Measurements from ENCODE around the gene SRC. TPM values are rescaled to one million over a fixed set of nuclear protein-coding genes. Genes with fewer than 3 reads are reported as not detected.

SRC gene
- total RNA-seq, 1 donor from 2014 or later, result 20.8 TPM

DNA sequence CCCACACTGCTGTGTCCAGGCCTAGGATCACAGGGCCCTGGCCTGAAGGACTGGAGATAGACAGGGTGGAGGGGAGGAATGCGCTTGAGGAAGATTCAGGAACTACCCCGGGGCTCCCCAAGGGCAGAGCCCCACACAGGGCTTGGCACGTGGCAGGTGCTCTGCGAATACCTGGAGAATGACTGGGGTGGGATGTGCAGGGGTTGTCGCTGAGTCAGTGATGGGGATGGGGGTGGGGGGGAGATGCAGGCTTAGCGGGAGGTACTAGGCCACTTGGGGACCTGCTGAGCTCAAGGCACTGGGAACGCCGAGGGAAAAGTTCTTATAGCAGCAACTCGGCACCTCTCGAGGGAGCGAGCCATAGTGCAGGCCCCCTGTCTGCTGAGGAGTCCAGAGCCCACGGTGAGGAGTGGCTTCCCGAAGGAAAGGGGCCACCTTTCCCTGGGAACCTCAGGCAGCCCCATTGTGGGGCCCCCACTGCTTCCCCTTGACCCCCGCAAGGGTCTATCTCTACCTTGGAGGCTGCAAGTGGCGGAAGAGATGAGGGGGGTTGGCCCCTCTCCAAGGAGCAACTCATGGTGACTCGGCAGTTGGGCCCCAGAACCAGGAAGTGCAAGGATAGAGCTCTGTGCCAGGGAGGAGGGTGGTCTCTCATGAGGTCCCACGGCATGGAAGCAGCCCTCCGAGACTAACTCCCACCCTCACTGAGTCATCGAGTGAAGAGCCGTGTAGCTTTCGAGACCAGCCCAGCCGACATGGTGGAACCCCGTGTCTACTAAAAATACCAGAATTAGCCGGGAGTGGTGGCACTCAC, 33.1 kb downstream of the SRC start:
- no peak for FAIRE-seq

DNA sequence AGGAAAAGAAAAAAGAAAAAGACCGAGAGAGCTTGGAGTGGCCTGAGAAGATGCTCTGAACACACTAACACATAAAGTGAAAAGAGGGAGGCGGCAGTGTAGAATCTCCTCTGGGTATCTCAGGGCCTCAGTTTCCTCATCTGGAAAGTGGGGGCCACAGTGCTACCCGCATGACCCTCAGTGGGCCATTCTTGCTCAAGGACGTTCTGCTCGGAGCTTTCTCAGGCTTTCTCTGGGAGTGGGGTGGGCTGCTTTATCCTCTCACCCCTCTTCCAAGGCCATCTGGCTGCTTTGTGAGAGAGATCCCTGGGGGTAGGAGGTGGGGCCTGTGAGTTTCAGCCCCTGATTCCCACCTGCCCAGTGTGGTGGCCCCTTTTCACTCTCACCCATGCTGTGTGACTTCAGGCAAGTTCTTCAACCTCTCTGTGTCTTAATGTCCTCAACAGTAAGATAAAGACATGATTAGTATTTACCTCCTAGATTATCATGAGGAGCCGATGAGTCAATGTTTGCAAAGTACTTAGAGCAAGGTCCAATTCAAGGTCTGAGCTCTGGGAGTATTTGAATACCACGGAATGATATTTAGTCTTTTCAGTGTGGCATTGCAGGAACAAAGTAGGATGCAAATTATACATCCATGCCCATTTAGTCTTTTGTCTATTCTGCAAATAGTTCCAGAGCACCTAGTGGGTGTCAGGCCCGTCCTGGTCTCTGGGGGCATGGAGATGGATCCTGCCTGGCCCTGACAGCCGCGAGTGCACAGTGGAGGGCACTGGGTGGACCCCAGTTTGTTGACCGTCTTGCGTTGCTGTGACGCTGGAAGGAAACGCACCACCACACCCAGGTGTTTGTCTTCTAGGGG, 34.3 kb downstream of the SRC start:
- DNase-seq (ENCODE audit: low spot score in 2 of 2) (no peak), FAIRE-seq (no peak)

More for the DNA sequence above, 33.1 kb downstream of the SRC start:
- DNase-seq (ENCODE audit: low spot score in 2 of 2), result no peak

DNA sequence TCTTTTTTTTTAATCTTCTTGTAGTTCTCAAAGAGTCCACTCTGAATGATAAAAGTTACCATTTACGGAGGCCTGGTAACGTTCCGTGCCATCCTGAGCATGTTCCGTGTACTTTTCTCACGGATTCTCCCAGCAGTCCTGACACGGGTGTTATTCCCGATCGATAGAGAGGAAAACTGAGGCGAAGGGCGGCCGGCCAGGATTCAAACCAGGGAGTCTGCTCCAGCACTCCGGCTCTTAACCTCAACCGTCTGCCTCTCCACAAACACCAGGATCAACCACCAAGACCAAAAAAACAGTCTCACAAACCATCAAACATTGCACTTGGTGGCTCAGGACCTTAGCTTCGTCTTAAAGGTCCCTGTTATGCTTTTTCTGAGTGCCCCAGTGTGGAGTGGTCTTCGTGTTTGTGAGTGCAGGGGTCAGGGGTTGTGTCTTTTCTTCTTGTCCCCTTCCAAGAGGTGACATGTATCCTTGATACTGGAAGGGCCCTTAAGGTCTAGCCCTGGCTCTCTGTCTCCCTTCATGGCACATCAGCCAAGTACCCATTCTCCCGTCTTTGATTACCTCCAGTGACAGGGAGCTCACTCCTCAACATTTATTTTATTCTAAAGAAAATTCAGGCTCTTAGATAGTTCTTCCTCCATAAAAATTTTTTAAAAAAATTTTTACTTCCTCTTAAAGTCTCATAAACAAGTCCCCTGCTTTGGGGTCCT, 35.1 kb downstream of the SRC start:
- FAIRE-seq (no peak), DNase-seq (ENCODE audit: low spot score in 2 of 2) (no peak)

DNA sequence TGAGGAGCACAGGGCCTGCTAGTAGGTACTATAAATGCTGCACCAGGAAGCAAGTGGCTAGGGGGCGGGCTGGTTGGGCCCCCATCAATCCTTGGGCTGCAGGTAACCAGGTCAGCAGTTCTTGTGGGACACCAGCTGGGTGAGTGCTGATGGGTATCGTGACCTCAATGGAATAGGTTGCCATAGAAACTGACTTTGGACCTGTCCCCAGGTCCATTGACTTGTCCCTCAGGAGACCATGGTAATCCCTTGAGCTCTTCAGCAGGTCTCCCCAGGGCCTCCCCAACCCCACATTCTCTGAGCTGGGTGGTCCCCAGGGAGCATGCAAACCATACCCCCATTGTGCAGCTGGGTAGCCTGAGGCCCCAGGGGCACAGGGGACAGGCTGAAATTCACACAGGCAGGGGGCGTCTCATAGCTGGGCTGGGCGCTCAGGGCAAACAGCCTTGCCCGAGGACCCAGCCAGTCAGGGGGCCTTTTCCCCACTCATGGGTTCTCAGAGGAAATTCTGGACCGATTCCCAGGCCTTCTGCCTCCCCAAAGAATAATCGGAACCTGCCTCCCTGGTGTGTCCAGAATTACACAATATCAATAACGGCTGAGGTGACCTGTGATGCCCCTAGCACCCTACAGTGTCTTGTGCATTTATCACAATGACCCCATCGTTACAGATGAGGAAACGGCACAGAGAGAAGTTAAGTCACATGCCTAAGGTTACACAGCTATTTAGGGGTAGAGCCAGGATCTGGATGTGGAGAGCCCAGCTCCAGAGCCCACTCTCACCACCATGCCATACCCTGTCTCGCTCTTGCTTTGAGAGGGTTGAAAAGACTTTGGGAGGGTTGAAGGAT, 35.9 kb downstream of the SRC start:
- no peak for DNase-seq (ENCODE audit: low spot score in 2 of 2)
- no peak for FAIRE-seq

DNA sequence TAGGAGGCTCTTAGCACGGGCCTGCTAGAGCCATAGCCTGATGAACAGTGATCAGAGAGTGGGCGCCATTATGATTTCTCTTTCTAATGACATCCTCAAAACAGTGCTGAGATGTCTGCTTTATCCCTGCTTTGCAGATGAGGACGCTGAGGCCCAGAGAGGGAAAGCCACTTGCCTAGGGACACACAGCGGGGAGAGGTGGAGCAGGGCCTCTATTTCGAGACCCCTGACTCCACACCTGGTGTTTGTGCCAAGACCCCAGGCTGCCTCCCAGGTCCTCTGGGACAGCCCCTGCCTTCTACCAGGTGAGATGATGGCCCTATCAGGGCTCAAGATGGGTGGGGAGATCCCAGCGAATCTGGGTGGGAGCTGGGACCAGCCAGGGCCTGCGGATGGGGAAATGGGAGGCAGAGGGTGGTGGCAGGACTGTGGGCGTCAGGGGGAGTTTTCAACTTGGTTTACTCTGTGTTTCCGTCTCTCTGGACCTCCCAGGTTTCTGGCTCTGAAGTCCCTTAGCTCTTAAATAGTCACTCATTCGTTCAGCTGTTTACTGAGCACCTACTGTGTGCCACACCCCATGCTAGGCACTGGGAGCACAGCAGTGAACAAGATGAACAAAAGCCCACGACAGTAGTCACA, 36.7 kb downstream of the SRC start:
- DNase-seq (ENCODE audit: low spot score in 2 of 2) (no peak), FAIRE-seq (no peak)

DNA sequence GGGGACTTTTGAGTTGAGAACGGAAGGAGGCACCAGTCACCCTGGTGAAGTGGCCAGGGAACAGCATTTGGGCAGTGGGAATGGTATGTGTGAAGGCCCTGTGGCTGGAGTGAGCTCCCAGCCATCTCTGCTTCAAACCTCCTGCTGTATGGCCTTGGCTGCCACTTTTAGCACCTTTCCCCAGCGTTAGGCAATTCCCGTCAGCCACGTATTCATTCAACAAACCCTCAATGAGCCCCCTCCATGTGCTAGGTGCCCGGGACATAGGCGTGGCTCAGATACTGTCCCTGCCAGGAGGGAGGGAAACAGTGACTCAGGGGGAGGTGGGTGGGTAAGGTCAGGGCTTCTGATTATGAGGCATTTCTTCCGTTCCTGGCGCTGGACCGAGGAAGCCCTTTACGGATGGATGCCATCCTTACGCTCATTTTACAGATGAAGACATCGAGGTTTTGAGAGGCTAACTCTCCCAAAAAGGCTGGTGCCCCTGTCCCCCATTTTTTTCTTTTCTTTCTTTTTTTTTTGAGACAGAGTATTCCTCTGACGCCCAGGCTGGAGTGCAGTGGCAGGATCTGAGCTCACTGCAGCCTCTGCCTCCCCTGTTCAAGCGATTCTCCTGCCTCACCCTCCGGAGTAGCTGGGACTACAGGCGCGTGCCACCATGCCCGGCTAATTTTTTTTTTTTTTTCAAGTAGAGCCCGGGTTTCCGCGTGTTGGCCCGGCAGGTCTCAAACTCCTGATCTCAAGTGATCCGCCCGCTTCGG, 37.5 kb downstream of the SRC start:
- DNase-seq (ENCODE audit: low spot score in 2 of 2) (no peak), FAIRE-seq (no peak)

DNA sequence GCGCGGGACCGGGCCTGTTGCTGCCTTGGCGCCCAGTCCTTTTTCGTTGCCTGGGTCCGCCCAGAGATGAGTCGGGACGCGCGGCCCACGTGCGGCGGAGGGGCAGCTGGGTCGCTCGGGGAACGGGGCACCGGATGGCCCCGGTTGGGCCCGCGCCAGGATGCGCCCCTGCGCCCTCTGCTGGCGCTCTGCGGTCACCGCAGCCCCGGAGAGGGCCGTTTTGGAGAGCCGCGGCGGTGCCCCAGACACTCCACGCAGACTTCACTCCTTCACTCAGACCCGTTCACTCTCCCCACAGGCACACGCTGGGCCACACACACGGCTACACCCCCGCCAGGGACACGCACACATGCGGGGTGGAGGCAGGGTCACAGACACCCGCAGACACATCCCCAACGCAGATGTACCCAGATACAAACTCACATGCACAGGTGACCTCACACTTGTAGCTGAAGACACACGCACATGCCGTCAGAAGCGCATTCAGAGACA, 38.8 kb downstream of the SRC start:
- FAIRE-seq, result no peak
- DNase-seq (ENCODE audit: low spot score in 2 of 2), result peak; percentile 77 to 84

DNA sequence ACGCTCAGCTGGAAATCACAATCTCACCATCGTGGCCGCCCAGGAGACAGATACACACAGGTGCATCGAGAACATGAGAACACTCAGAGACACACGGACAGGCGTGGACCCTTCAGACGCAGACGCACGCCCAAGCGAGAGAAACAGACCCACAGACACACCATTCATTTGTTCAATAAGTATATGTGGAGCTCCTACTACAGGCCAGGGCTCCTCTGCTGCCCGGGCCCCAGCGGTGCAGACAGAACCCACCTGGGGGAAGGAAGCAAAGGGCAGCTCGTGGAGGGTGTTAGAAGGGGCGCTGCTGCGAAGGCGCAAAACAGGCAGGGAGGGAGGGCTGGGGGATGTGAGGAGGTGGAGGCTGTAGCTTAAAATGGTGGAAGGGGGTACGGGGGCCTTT, 39.2 kb downstream of the SRC start:
- FAIRE-seq (no peak), DNase-seq (ENCODE audit: low spot score in 2 of 2) (no peak)

DNA sequence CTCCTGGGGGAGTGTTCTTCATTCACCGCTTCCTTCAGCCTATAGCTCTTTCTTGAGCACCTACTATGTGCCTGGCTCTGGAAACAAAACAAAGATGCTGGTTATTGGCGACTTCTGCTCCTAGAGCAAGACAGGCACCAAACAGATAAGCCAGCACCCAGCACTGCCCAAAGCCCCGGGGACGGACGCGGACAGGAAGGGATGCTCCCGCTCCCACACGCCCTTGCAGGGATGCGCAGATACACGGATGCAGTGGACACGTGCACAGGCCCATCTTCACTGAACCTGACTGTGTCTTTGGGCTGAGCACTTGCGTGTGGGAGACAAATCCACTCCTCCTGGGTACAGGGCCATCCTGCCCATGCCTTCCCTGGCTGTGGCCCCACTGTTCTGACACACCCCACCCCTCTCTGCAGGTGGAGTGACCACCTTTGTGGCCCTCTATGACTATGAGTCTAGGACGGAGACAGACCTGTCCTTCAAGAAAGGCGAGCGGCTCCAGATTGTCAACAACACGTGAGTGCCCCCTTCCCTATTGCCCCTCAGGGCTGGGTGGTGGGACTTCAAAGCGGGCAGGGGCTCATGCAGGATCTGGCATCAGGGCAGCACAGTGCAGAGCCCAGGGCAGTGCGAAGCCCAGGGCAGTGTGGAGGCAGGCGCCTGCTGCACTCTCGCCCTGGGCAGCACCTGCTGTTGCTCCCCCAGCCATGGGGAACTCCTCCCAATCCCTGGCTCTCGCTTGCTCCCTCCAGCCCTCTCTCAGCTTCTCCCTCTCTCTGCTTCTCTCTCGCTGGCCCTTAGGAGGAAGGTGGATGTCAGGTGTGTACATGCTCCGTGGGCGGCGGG, 39.9 kb downstream of the SRC start:
- FAIRE-seq (no peak), DNase-seq (ENCODE audit: low spot score in 2 of 2) (no peak)

DNA sequence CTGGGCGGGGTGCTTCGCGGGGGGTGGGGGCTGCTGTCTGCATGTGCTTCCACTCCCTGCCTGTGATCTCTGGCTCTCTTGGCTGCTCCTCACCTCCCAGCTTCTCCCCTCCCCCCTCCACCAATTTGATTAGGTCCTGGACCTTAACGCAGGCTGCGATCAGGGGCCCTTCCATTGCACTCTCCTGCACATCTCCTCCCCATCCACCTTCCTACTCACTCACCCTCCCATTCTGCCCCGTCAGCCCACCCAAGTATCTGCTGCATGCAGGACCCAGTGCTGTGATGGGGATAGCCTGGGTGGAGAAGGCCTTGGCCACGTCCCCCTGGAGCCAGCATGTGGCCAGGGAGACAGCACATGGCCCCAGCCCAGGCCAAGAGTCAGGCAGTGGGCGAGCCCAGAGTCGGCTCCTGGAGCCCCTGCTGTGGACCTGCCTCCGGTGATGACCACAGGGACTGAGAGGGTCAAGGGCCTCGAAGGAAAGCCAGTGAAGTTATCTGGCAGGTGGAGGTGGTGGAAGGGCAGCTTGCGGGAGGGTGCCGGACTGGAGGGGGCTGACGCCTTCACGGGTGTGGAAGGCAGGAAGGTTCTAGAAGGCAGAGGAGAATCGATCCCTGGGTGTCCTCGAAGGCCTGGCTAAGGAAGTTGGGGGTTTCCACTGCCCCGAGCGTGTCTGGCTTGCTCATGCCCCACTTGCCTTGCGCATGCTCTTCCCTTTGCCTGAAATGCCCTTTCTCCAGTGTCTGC, 40.7 kb downstream of the SRC start:
- DNase-seq (ENCODE audit: low spot score in 2 of 2), result no peak
- no peak for FAIRE-seq

DNA sequence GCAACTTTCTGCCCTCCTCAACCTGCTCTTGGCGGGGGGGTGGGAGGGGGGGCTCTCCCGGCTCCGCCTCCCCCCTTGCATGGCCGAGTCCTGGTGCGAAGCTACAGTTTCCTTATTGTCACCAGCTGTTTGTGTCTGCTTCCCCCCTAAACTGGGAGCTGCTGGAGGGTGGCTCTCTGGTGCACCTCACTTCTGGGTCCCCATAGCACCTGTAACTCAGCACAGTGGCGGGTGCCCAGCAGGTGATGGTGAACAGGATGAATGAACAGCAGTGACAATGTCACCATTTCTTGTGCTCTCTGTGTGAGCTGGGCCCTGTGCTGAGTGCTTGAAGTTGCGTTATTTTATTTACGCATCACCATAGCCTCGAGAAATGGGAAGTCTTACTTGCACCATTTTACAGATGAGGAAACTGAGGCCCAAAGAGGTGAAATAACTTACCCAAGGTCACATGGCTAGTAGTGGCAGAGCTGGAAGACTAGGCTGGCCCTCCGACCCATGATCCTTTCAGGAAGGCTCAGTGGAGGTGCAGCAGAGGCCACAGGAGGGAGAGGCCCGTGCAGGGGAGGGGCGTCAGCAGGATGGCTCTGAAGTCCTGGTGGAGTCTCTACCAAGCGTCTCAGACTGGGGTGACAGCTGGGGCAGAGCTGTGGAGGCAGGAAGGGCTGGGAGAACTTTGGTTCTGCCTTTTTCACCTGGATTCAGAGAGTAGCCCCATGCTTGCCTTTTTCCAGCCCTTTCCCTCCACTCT, 41.8 kb downstream of the SRC start:
- FAIRE-seq (no peak), DNase-seq (ENCODE audit: low spot score in 2 of 2) (no peak)

DNA sequence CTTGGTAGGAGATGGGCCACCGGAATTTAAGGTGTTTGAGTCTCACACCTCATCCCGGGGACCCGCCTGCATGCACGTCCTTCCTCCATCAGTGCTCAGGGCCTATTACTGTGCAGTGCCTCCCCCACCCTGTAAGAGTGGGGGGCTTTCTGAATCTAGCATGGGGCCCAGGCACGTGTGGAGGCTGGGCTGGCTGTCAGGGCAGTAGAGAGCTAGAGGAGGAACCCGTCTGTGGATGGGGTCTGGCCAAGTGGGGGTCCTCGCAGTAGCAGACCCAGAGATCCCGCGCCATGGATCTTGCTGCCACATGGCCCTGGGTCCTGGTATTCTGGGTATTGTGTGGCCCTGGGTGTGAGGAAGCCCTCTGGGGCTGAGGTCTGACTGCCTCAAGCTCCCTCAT, 42.9 kb downstream of the SRC start:
- FAIRE-seq, result no peak
- no peak for DNase-seq (ENCODE audit: low spot score in 2 of 2)

DNA sequence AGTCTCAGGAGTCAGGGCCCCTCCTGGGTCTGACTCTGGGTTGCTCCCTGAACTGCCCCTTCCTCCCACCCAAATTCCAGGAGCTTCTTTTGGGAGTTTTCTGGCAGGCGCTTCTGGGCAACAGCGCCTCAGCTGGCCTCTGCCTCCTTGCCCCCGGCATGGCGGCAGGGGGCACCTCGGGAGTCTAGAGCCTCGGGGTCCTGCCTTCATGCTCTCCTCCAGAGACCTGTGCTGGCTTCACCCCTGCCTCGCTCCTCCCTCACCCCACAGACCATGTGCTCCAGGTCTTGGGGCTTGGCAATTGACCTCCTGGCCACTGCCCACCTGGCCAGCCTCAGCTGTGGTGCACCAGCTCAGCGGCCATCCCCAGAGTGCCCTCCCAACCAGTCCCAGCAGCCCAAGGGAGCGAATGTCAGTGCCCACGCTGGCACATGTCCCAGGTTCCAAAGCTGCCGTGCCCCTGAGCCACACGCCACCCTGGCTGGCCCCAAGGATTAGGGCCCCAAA, 43.4 kb downstream of the SRC start:
- DNase-seq (ENCODE audit: low spot score in 2 of 2), result no peak
- no peak for FAIRE-seq

DNA sequence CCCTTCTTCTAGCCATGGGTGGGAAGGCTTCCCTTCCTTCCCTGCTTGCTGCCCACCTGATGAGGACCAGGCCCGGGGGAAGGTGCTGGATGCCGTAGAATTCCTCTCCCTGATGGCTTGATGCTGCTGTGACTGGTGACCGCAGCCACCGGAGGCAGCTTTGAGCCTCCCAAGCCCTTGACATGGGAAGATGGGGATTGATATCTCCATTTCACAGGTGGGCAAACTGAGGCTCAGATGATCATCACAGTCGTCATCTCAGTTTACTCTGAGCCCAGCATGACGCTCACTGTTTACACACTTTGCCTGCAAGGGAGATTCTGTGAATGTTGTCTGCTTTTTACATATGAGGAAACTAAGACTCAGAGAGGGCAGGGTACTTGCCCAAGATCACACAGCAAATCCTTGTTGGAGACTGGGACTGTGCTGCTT, 43.9 kb downstream of the SRC start:
- FAIRE-seq (no peak), DNase-seq (ENCODE audit: low spot score in 2 of 2) (no peak)

DNA sequence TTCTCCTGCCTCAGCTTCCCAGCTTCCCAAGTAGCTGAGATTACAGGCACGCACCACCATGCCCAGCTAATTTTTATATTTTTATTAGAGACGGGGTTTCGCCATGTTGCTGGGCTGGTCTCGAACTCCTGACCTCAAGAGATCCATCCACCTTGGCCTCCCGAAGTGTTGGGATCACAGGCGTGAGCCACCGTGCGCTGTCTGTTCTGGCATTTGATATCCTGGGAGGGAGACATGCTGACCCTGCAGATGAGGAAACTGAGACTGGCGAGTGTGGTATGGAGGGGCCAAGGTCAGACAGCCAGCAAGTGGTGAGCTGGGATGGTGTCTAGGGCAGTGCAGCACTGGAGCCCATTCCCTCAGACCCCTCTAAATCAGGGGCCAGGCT, 44.6 kb downstream of the SRC start:
- FAIRE-seq, result no peak
- no peak for DNase-seq (ENCODE audit: low spot score in 2 of 2)

DNA sequence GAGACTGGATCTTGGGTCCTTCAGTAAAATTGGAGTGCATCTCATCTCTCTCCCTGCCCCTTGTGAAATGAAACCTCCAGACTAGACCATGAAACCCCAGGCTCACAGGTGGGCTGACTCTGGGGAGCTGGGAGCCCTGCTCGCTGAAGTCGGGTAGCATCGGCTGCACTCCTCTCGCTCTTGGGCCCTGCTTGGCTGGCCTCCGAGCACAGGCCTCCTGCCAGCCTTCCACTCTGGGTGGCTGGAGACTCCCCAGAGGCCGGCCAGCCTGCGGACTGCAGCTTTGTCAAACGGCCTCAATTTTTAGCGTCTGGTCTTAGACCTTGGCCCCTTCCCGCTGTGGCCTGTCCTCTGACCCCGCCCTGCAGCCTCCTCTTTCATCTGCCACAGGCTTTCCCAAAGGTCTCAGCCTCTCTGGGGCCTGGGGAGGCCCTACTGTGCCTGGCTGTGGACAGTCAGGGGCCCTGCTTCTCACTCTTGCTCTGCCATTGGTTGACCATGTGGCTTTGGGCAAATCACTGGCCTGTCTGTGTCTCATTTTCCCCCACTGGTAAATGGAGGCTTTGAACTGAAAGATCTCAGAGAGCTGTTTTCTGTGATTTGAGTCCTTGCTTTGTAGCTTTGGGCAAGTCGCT, 45.1 kb downstream of the SRC start:
- no peak for DNase-seq (ENCODE audit: low spot score in 2 of 2)
- FAIRE-seq, result no peak

Data from frontal cortex (tissue), 4 donors.